Left lung (tissue), 10 donors: ENCODE data around the gene SLC15A1. TPM values are rescaled to one million over a fixed set of nuclear protein-coding genes. Genes with fewer than 3 reads are reported as not detected.

Source experiments
- ATAC-seq: fragments of 200-7000 bp; cut with Tn5 transposase; one replicate; pipeline ENCODE4 v1.9.1; 2020; ENCODE audit warnings: moderate library complexity
- DNase-seq, 4 donors: peaks; one replicate each; pipeline ENCODE4 v3.0.0-alpha.2; 2013 to 2020
- H3K27ac ChIP-seq, 2 donors: fragments of 200-600 bp; sonication (generic) in 1 of 2; one replicate each; pipeline versions ENCODE4 v1.5.0 to v1.8.0; 2020 to 2021
- H3K27me3 ChIP-seq, 2 donors: fragments of 200-600 bp; sonication (generic) in 1 of 2; one replicate each; pipeline versions ENCODE4 v1.5.0 to v1.8.0; 2020 to 2021
- H3K36me3 ChIP-seq, 2 donors: fragments of 200-600 bp; sonication (generic) in 1 of 2; one replicate each; pipeline versions ENCODE4 v1.5.0 to v1.8.0; 2020 to 2021
- H3K4me1 ChIP-seq, 2 donors: fragments of 200-600 bp; one replicate each; pipeline ENCODE4 v1.8.0; 2021
- H3K4me3 ChIP-seq, 2 donors: fragments of 200-600 bp; sonication (generic) in 1 of 2; one replicate each; pipeline versions ENCODE4 v1.5.0 to v1.8.0; 2020 to 2021; ENCODE audit warnings: mild to moderate bottlenecking in 1 of 2
- H3K9me3 ChIP-seq, 2 donors: fragments of 200-600 bp; sonication (generic) in 1 of 2; one replicate each; pipeline versions ENCODE4 v1.5.0 to v1.8.0; 2020 to 2021
- CTCF ChIP-seq, 2 donors: fragments of 200-600 bp; sonication (generic) in 1 of 2; IDR thresholded peaks; one replicate each; pipeline versions ENCODE4 v1.5.0 to v1.8.0; 2021; ENCODE audit warnings: antibody characterized with exemption in 2 of 2
- intact Hi-C, 2 donors: fragments of 100-400 bp; cut with DNase I; formaldehyde crosslinking; loops; one replicate each; pipeline versions ENCODE4 v1.11.2 to v1.14.2; 2022
- polyA plus RNA-seq, 6 donors: library from polyadenylated mRNA; unstranded; fragments of 120-200 nt; gene quantifications; one replicate each; pipeline ENCODE4 v1.2.1, GENCODE V29; 2013; ENCODE audit not compliant: insufficient read length in 6 of 6
- total RNA-seq, 2 donors: library from RNA; stranded (reverse); fragmentation: NEBNext Ultra II Directional; extraction: Animal tissue kit (Norgen Biotek cat#: 25700); gene quantifications; one replicate each; pipeline ENCODE4 v1.2.1, GENCODE V29; 2021
- donor health status: DM: no; HTN: yes; CAD: no.
- donor health status: DM: no; HTN: no; CAD: no.

Gene SLC15A1
- total and polyA plus RNA-seq, 8 donors: 0.61 to 0.94 (median 0.80) TPM; not detected in 2

GRCh38 chr13:98792785-98793495 lies 40.5 kb upstream of the SLC15A1 start:
- H3K4me1 ChIP-seq: no peaks in the 10 kb centered on the region
- no peaks in the 10 kb centered on the region for H3K9me3 ChIP-seq
- intact Hi-C loops: no loop called here
- no peaks in the 10 kb centered on the region for H3K27me3 ChIP-seq
- DNase-seq (no peak), ATAC-seq (no peak)
- TF ChIP-seq CTCF (IDR thresholded peaks at IDR 0.05): no peak
- peaks cover 0 to 54% of the 10 kb centered on the region in 2 donors for H3K36me3 ChIP-seq
- H3K4me3 ChIP-seq: no peak overlapping the region
- no peak overlapping the region for H3K27ac ChIP-seq

- no peak for ATAC-seq
- no peak overlapping the region for H3K27ac ChIP-seq
- TF ChIP-seq CTCF (IDR thresholded peaks at IDR 0.05): no peak
- no peak for DNase-seq
- H3K36me3 ChIP-seq: peaks cover 0 to 48% of the 10 kb centered on the region in 2 donors
- H3K4me3 ChIP-seq: no peak overlapping the region
- H3K9me3 ChIP-seq: no peaks in the 10 kb centered on the region
- H3K4me1 ChIP-seq: no peaks in the 10 kb centered on the region
- intact Hi-C loops: no loop called here
- no peaks in the 10 kb centered on the region for H3K27me3 ChIP-seq
Observed at GRCh38 chr13:98792321-98792720, 39.8 kb upstream of the SLC15A1 start.

DNA sequence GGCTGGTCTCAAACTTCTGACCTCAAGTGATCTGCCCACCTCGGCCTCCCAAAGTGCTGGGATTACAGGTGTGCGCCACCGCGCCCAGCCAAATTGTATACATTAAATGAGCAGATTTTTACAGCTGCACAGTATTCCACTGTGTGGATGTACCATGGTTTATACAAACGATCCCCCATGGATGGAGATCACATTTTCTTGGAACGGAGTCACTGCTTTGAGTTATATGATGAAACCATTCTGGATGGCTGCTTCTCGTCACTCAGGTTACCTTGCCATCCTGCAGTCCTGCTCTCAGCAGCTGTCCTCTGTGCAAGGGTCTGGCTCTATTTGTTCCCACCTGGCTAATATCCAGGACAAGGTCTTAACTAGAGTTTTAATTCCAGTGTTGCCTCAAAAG lies 39.1 kb upstream of the SLC15A1 start:
- H3K4me1 ChIP-seq: no peaks in the 10 kb centered on the region
- TF ChIP-seq CTCF (IDR thresholded peaks at IDR 0.05): no peak
- H3K9me3 ChIP-seq: no peaks in the 10 kb centered on the region
- intact Hi-C loops: no loop called here
- H3K27ac ChIP-seq: no peak overlapping the region
- no peaks in the 10 kb centered on the region for H3K27me3 ChIP-seq
- ATAC-seq (no peak), DNase-seq (no peak)
- H3K4me3 ChIP-seq: no peak overlapping the region
- peaks cover 0 to 41% of the 10 kb centered on the region in 2 donors for H3K36me3 ChIP-seq

- Histone ChIP-seq H3K4me1 (no peaks in the 10 kb centered on the region), H3K36me3 (peaks cover 0 to 10% of the 10 kb centered on the region in 2 donors), H3K9me3 (no peaks in the 10 kb centered on the region), H3K27me3 (no peaks in the 10 kb centered on the region), H3K27ac (no peak overlapping the region), H3K4me3 (no peak overlapping the region)
- DNase-seq (no peak), ATAC-seq (no peak)
- no peak for TF ChIP-seq CTCF (IDR thresholded peaks at IDR 0.05)
- intact Hi-C loops: no loop called here
Observed at GRCh38 chr13:98787996-98788395, 35.5 kb upstream of the SLC15A1 start.

DNA sequence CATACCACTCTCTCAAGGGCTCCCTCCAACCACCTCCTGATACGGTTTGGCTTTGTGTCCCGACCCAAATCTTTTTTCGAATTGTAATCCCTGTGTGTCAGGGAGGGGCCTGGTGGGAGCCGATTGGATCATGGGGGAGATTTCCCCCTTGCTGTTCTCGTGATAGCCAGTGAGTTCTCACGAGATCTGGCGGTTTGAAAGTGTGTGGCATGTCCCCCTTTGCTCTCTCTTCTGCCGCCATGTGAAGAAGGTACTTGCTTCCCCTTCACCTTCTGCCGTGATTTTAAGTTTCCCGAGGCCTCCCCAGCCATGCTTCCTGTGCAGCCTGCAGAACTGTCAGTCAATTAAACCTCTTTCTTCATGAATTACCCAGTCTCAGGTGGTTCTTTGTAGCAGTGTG lies 34.7 kb upstream of the SLC15A1 start:
- H3K9me3 ChIP-seq: no peaks in the 10 kb centered on the region
- no peak overlapping the region for H3K4me3 ChIP-seq
- TF ChIP-seq CTCF (IDR thresholded peaks at IDR 0.05): no peak
- H3K4me1 ChIP-seq: no peaks in the 10 kb centered on the region
- no peak overlapping the region for H3K27ac ChIP-seq
- ATAC-seq (no peak), DNase-seq (no peak)
- H3K27me3 ChIP-seq: no peaks in the 10 kb centered on the region
- peaks cover 0 to 1% of the 10 kb centered on the region in 2 donors for H3K36me3 ChIP-seq
- intact Hi-C loops: no loop called here
